Activated T-cell treated with anti-CD3 and anti-CD28 coated beads, Interleukin-2, amount 50 U/mL, for 24 hours (primary cell): Measurements from ENCODE around the gene ABHD12B.

Source experiments
- DNase-seq: peaks from one replicate; pipeline ENCODE4 v3.0.0-alpha.2; 2020
- H3K27ac Mint-ChIP-seq: 2 replicates; pipeline ENCODE4 v1.8.0; 2020; ENCODE audit warnings: mild to moderate bottlenecking, mixed read lengths
- H3K27me3 Mint-ChIP-seq: 2 replicates; pipeline ENCODE4 v1.8.0; 2020; ENCODE audit warnings: mixed read lengths
- H3K36me3 Mint-ChIP-seq: 2 replicates; pipeline ENCODE4 v1.8.0; 2020; ENCODE audit warnings: low read depth, mixed read lengths
- H3K4me1 Mint-ChIP-seq: 2 replicates; pipeline ENCODE4 v1.8.0; 2020; ENCODE audit warnings: low read depth, mixed read lengths
- H3K4me3 Mint-ChIP-seq: 2 replicates; pipeline ENCODE4 v1.8.0; 2020; ENCODE audit warnings: mild to moderate bottlenecking, moderate library complexity, mixed read lengths
- H3K9me3 Mint-ChIP-seq: 2 replicates; pipeline ENCODE4 v1.8.0; 2020; ENCODE audit warnings: mixed read lengths

ABHD12B gene

DNA sequence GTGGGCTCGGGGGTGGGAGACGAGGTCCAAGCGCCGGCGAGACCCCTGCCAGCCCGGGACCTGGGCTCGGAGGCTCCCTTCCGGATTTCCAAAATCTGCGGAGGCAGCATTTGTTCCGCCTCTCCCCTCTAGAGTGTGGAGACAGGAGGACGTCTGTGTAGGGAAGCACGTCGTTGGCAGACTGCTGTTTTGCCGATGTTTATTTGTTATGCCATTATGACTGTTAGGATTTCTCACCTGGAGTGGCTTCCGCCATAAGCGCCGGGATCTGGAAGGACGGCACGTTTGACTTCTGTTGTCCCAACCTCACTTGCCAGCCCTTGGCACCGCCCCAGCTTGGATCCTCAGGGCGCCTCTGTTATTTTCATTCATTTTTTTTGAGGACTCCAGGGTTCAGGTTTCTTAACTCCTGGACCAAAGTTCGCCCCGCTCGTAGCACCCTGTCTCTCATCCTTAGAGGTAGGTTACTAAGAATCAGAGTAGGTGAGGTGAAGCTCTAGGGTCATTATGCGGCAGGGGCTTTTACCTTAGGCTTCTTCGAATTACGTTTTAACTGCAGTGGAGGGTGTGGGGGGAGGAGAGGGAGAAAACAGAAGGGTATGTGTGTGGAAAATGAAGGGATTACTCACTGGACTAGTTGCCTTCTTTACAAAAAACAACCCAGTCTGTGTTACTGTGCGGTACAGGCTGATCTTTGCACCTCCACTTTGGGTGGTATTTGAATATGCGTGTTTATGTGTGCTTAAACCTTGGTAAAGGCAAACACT is 73.0 kb downstream of the ABHD12B start:
- peaks cover 14% of the 10 kb centered on the region for H3K4me1 Mint-ChIP-seq
- H3K36me3 Mint-ChIP-seq, result no peaks in the 10 kb centered on the region
- no peaks in the 10 kb centered on the region for H3K9me3 Mint-ChIP-seq
- no peak for DNase-seq
- H3K4me3 Mint-ChIP-seq, result peak overlapping the region; percentile 80
- H3K27me3 Mint-ChIP-seq, result peaks cover 40% of the 10 kb centered on the region
- peak overlapping the region; percentile 50 for H3K27ac Mint-ChIP-seq

- H3K4me3 Mint-ChIP-seq, result no peak overlapping the region
- DNase-seq, result no peak
- H3K9me3 Mint-ChIP-seq, result no peaks in the 10 kb centered on the region
- H3K4me1 Mint-ChIP-seq, result peaks cover 14% of the 10 kb centered on the region
- H3K27ac Mint-ChIP-seq, result no peak overlapping the region
- H3K27me3 Mint-ChIP-seq, result peaks cover 33% of the 10 kb centered on the region
- H3K36me3 Mint-ChIP-seq, result no peaks in the 10 kb centered on the region
These were observed 74.5 kb downstream of the ABHD12B start for GRCh38 chr14:50946234-50946935.

DNA sequence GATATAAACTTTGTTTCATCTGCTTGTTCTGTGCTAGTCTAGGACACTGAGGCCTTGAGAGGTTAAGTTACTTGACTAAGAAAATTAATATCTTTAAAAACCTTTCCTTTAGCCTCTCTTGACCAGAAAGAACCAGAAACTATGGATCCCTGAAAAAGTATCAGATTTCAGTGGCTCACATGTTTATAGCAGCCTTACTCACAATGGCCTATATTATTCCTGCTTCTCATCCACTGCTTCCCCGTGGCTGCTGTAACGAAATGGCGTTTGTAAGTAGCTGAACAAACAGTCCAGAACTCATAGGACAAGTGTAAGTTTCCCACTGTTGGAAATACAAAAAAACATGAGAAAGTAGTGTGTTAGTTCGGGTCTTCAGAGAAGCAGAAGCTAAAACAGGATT is 75.6 kb downstream of the ABHD12B start:
- no peak overlapping the region for H3K27ac Mint-ChIP-seq
- no peaks in the 10 kb centered on the region for H3K9me3 Mint-ChIP-seq
- H3K36me3 Mint-ChIP-seq, result no peaks in the 10 kb centered on the region
- no peak overlapping the region for H3K4me3 Mint-ChIP-seq
- peaks cover 25% of the 10 kb centered on the region for H3K27me3 Mint-ChIP-seq
- H3K4me1 Mint-ChIP-seq, result peaks cover 14% of the 10 kb centered on the region
- DNase-seq, result no peak

DNA sequence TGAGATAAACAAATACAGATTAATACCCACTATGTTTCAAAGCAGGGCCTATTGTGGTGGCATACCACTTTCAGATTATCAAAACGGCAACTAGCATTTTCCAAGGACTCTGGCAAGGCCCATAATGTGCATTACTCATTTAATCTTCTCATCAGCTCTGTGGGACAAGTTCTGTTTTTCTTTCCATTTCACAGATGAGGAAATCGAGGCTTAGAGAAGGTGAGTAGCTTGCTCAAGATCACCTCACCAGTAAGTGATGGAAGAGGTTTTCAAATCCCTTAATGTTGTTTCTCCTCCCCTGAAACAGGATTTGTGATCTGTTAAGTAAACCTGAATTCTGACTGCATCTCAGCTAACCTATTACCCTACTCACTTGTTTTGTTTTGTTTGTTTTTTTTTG is 76.4 kb downstream of the ABHD12B start:
- Mint-ChIP-seq H3K9me3 (no peaks in the 10 kb centered on the region), H3K27ac (no peak overlapping the region), H3K4me1 (peaks cover 14% of the 10 kb centered on the region), H3K27me3 (peaks cover 19% of the 10 kb centered on the region), H3K4me3 (no peak overlapping the region), H3K36me3 (no peaks in the 10 kb centered on the region)
- DNase-seq, result no peak

DNA sequence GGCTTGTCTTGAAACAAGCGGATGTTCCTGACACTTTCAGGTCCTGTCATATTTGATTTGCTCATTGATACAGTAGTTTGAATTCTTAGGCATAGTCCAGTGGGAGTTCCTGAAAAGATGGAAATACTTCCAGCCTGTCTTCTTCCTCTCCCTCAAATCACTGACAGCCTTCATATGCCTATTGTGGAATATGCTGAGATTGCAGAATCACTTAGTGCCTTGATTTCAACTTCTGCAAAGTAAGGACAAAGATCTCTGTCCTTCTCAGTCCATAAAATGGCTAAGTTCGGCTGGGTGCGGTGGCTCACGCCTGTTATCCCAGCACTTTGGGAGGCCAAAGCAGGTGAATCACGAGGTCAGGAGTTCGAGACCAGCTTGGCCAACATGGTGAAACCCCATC is 79.2 kb downstream of the ABHD12B start:
- H3K27ac Mint-ChIP-seq, result no peak overlapping the region
- no peaks in the 10 kb centered on the region for H3K36me3 Mint-ChIP-seq
- no peak overlapping the region for H3K4me3 Mint-ChIP-seq
- H3K4me1 Mint-ChIP-seq, result peaks cover 14% of the 10 kb centered on the region
- no peak for DNase-seq
- H3K9me3 Mint-ChIP-seq, result no peaks in the 10 kb centered on the region
- peaks cover 3% of the 10 kb centered on the region for H3K27me3 Mint-ChIP-seq

DNA sequence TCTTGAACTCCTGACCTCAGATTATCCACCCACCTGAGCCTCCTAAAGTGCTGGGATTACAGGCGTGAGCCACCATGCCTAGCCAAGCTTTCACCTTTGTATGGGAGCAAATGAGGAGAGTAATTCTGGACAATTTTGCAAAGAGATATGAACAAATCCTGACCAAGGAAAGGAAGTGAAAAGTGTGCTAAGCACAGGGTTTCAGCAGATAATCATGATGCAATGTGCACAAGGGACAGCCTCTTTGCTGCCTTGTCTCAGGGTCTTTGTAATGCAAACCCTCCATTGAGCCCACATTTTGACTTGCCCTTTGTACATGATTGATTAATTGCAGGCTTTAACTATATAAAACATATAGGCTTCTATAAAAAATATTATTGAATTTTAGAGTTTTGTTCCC is 81.6 kb downstream of the ABHD12B start:
- H3K9me3 Mint-ChIP-seq, result no peaks in the 10 kb centered on the region
- DNase-seq, result no peak
- H3K27ac Mint-ChIP-seq, result no peak overlapping the region
- no peaks in the 10 kb centered on the region for H3K36me3 Mint-ChIP-seq
- peaks cover 14% of the 10 kb centered on the region for H3K4me1 Mint-ChIP-seq
- H3K4me3 Mint-ChIP-seq, result no peak overlapping the region
- no peaks in the 10 kb centered on the region for H3K27me3 Mint-ChIP-seq
